ENCODE results near the gene SPARCL1.

The SPARCL1 gene

DNA sequence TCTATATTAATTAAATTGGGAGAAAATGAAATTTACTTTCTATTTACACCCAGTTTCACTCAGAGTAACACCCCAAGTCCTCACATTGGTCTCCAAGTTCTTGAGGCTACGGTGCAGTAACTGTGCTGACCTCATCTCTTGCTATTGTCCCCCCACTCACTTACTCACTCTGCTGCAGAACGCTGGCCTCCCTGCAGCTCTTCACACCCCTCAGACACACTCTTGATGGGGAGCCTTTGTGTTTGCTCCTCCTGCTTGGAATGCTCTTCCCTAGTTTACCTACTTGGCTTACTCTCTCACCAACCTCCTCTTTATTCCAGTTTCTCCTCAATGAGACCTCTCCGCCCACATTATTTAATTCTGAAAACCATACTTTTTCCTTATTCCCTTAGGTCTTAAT, 22.2 kb upstream of the SPARCL1 start:
- TF ChIP-seq CTCF (IDR thresholded peaks at IDR 0.05) = no peak
- Histone ChIP-seq H3K9me3 (ENCODE audit: control insufficient read depth, low read length) (no peaks in the 10 kb centered on the region), H3K4me1 (no peaks in the 10 kb centered on the region), H3K4me3 (ENCODE audit: low read depth, low read length) (no peak overlapping the region), H3K9ac (no peak overlapping the region), H3K27ac (no peak overlapping the region), H2AFZ (no peak overlapping the region), H3K4me2 (ENCODE audit: low read length) (no peak overlapping the region), H3K79me2 (no peaks in the 10 kb centered on the region), H3K27me3 (ENCODE audit: control insufficient read depth, insufficient read depth, low read length) (no peaks in the 10 kb centered on the region), H3K36me3 (ENCODE audit: control insufficient read depth, insufficient read depth, low read length) (no peaks in the 10 kb centered on the region)

GRCh38 chr4:87547016-87547708, 18.0 kb upstream of the SPARCL1 start:
- Histone ChIP-seq H3K4me1 (no peaks in the 10 kb centered on the region), H3K79me2 (no peaks in the 10 kb centered on the region), H2AFZ (no peak overlapping the region), H3K4me3 (ENCODE audit: low read depth, low read length) (no peak overlapping the region), H3K9ac (no peak overlapping the region), H3K36me3 (ENCODE audit: control insufficient read depth, insufficient read depth, low read length) (no peaks in the 10 kb centered on the region), H3K27me3 (ENCODE audit: control insufficient read depth, insufficient read depth, low read length) (no peaks in the 10 kb centered on the region), H3K9me3 (ENCODE audit: control insufficient read depth, low read length) (no peaks in the 10 kb centered on the region), H3K27ac (no peak overlapping the region), H3K4me2 (ENCODE audit: low read length) (no peak overlapping the region)
- no peak for TF ChIP-seq CTCF (IDR thresholded peaks at IDR 0.05)

DNA sequence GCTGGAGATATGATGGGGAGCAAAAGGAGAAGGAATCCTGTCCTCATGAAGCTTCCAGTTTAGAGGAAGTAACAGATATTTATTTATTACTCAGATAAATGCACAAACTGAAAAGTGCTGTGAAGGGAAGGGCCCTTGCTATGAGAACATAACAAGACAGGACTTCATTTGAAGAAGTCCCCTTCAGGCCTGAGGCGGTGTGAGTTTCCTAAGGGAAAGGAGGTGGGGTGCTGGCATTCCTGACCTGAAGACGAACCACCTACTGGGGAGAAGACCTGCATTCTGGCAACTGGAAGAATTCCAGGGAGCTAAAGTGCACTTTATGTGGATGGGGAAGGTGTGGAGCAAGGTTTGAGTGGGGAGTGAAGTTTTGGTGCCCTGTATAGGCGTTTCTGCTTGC, 15.9 kb upstream of the SPARCL1 start:
- H3K27ac ChIP-seq = no peak overlapping the region
- no peaks in the 10 kb centered on the region for H3K36me3 ChIP-seq (ENCODE audit: control insufficient read depth, insufficient read depth, low read length)
- no peaks in the 10 kb centered on the region for H3K4me1 ChIP-seq
- H3K79me2 ChIP-seq = no peaks in the 10 kb centered on the region
- no peak for TF ChIP-seq CTCF (IDR thresholded peaks at IDR 0.05)
- H3K4me3 ChIP-seq (ENCODE audit: low read depth, low read length) = no peak overlapping the region
- no peaks in the 10 kb centered on the region for H3K9me3 ChIP-seq (ENCODE audit: control insufficient read depth, low read length)
- no peak overlapping the region for H3K9ac ChIP-seq
- no peak overlapping the region for H3K4me2 ChIP-seq (ENCODE audit: low read length)
- H3K27me3 ChIP-seq (ENCODE audit: control insufficient read depth, insufficient read depth, low read length) = no peaks in the 10 kb centered on the region
- no peak overlapping the region for H2AFZ ChIP-seq

- no peak overlapping the region for H3K9ac ChIP-seq
- no peaks in the 10 kb centered on the region for H3K79me2 ChIP-seq
- H3K27me3 ChIP-seq (ENCODE audit: control insufficient read depth, insufficient read depth, low read length) = no peaks in the 10 kb centered on the region
- no peaks in the 10 kb centered on the region for H3K9me3 ChIP-seq (ENCODE audit: control insufficient read depth, low read length)
- H2AFZ ChIP-seq = no peak overlapping the region
- no peak overlapping the region for H3K4me3 ChIP-seq (ENCODE audit: low read depth, low read length)
- no peak overlapping the region for H3K27ac ChIP-seq
- no peaks in the 10 kb centered on the region for H3K4me1 ChIP-seq
- H3K4me2 ChIP-seq (ENCODE audit: low read length) = no peak overlapping the region
- H3K36me3 ChIP-seq (ENCODE audit: control insufficient read depth, insufficient read depth, low read length) = no peaks in the 10 kb centered on the region
- TF ChIP-seq CTCF (IDR thresholded peaks at IDR 0.05) = peak; percentile 41
Measured at GRCh38 chr4:87543835-87544461, 14.8 kb upstream of the SPARCL1 start.
